ENCODE data around the gene ORC3.
"Not testable (repeated sequence)": the region's sequence is repeated elsewhere in the genome, so short reads cannot be mapped to it uniquely, and the experiment has no call there.

The ORC3 gene

DNA sequence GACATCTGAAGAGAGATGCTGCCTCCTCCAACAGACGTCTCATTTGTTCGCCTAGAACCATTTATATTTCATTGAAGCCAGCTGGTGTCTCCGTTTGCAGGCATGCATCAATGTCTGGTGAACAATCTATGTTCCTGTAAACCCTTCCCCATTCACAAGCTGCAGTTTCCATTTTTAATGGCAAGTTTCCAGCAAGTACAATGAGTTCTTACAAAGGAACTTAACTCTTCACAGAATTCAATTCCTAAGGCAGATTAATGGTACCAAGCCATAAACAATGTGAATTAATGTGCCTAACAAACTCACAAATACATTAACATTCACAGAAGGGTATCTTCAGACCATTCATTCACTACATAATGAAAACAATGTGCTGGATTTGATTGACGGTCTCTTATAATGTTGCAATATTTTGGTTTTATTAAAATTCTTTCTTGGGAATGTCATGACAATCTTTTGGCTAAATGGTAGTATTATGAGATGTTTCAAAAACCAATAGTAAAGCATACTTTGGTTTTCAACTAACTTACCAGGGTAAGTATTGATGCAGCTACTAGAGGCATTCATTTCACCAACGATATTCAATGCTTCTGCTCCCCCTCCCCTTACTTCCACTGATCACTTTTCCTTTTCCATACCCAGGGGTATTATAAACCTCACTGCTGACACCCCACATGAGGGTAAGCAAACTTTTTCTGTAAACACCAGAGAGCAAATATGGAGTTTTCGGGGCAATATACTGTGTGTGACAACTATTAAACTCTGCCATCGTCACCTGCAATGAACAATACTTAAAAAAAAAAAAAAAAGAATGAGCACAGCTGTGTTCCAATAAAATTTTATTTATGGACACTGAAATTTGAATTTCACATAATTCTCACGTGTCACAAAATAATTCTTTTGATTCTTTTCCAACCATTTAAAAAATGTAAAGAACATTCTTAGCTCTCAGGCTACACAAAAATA lies 107.9 kb downstream of the ORC3 start:
- no peak for DNase-seq (ENCODE audit: low read depth)

GRCh38 chr6:87698547-87699006 lies 108.6 kb downstream of the ORC3 start:
- DNase-seq (ENCODE audit: low read depth), result no peak

GRCh38 chr6:87699576-87699975 lies 109.6 kb downstream of the ORC3 start:
- DNase-seq (ENCODE audit: low read depth), result no peak

- DNase-seq (ENCODE audit: low read depth), result no peak
Measured at GRCh38 chr6:87700397-87701343, 110.7 kb downstream of the ORC3 start.

DNA sequence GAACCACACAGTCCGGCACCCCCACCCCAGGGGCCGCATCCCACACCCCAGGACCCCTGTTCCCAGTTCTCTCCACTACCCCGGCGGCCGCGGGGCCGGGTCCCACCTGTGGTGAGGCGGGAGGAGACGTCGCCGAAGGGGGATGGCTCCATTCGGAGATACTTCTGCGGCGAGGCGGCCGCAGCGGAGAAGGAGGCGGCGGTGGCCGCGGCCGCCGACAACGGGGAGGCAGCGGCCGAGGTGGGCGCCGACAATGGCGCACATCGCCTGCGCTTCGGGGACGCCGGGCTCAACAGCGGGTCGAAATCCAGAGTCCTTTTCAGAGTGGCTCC lies 111.4 kb downstream of the ORC3 start:
- no peak for DNase-seq (ENCODE audit: low read depth)

DNA sequence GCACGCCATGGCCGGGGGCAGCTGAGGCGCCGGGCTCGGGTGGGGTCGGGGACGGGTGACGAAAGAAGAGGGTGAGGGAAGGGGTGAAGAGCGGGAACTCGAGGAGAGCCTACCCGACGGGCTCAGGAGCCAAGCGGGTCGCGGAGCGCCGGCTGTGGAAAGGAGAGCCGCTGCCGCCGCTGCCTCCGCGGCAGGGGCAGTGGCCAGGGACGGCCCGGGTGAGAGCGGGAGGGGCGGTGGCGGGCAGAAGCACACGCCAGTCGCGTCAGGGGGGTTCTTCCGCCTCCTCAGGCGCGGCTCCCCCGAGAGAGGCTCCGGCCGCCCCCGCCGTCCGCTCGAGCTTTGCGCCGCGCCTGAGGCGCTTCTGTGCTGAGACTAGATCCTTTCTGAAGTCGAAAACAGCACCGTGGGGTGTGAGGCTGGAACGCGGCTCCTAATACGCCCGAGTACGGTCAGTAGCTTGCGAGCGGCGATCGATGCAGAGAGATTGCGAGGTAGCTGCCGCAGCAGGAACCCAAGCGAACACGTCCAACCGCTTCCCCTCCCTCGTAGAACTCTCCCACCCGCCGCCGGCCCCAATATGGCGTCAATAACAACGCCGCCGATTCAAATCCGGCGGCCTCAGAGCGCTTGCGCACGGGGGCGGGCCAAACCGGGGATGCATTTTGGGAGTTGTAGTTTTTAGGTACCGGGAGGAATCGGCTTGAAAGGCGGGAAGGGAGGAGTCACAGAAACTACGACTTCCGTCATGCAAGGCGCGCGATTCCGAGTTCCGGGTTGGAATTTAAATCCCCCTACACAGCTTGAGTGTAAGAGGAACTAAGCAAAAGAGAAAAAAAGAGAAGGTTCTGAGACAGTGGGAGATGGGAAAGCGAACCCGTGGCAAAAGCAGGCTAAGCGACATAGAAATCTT lies 112.0 kb downstream of the ORC3 start, which contains the start of gene AKIRIN2:
Gene AKIRIN2, minus strand, starts transcription at position 558 of the 913 bp plus-strand sequence. Its CDS starts 549 bp downstream, at position 9.
- DNase-seq (ENCODE audit: low read depth), result peak; percentile 95

DNA sequence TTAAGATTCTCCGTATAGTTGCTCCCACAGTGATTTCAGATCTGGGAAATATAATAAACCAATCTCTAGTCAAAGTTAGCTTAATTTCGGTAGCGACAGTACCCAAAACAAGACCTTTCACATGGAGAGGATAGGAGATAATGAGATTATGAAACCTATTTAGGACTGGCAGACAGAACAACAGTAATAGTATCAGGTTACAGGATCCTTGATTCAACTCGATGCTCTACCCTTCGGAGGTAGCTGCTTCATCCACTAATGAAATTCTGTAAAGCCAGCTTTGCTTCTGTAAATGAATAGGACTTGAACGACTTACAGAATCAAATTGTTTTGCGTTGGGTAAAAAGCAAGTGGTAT lies 112.6 kb downstream of the ORC3 start:
- DNase-seq (ENCODE audit: low read depth), result no peak

DNA sequence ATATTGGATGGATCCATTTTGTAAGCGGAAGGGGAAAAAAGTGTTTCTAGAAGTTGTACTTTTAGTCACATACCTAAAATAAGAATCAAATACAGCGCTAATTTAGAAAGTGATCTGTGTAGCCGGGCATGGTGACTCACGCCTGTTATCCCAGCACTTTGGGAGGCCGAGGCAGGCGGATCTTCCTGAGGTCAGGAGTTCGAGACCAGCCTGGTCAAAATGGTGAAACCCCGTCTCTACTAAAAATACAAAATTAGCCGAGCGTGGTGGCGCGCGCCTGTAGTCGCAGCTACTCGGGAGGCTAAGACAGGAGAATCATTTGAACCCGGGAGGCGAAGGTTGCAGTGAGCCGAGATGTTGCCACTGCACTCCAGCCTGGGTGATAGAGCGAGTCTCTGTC lies 113.1 kb downstream of the ORC3 start:
- DNase-seq (ENCODE audit: low read depth), result not testable (repeated sequence)

DNA sequence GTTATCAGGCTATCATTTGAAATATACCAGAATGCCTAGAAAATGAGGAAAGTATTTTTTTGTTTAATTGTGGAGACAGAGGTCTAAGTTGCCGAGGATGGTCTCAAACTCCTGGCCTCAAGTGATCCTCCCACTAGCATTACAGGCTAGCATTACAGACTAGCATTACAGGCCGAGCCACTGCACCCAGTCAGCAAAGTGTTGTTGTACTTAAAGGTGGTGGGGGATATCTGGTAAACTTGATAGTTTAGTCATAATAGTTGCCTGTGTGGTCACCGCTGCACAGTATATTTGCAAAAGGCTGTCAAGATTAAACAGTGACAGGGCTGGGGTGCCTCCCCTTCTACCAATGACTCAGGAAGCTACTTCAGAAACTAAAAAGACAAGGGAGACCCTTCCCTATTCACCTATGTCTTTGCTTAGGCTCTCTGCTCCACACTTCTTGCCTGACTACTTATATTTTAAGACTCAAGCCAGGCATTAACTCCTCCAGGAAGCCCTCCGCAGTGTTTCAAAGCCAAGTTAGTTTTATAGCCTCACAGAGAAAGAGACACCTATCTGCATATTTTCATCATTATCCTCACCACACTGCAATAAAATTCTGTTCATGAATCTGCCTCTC lies 115.2 kb downstream of the ORC3 start:
- DNase-seq (ENCODE audit: low read depth), result no peak

DNA sequence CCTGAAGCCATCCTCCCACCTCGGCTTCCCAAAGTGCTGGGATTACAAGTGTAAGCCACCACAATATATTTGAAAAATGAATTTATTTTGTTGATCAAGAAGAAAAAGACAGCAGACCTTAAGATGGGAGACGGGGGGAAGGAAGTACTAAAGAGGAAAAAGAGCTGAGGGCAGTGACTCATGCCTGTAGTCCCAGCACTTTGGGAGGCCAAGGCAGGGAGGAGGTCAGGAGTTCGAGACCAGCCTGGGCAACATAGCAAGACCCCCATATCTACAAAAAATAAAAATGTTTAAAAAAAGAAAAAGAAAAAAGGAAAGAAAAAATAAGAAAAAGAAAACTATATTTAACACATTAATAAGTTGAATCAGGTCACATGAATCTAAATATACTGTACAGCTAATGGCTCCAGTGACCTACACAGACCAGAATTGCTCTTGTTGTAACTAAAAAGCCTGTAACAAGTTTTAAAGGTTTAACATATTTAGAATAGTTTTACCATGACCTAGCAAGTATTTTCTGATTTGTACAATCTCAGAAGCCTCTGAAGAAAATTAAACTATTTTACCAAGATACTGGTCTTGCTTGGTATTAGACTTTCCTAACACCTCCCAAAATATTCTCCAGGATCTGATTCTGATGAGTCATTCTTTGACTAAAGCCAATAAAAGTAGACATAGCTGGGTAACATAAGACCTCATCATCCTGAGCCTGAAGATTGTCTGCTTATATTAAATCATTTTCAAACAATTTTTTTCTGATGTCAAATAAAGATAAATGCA lies 116.4 kb downstream of the ORC3 start:
- no peak for DNase-seq (ENCODE audit: low read depth)

GRCh38 chr6:87708581-87709427 lies 118.9 kb downstream of the ORC3 start:
- DNase-seq (ENCODE audit: low read depth), result not testable (repeated sequence)

DNA sequence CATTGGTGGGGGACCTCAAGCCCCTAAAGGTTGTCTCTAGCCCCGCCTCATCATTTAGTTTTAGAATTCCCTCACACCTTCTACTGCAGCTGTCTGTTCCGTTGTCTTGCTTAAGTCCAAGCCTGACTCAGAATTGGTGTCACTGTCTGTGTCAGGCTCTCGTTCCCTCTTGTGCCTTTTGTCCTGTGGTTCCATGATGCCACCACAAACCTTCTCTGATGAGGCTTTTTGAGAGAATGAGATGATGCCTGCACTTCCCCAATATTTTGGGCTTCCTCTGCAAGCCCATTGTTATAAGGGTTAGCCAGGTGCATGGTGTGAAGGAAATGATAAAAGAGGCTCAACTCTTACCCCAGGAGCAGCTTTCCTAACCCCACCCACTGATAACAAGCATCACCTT lies 120.2 kb downstream of the ORC3 start:
- DNase-seq (ENCODE audit: low read depth), result no peak

GRCh38 chr6:87712713-87713112 lies 122.8 kb downstream of the ORC3 start:
- DNase-seq (ENCODE audit: low read depth), result not testable (repeated sequence)

DNA sequence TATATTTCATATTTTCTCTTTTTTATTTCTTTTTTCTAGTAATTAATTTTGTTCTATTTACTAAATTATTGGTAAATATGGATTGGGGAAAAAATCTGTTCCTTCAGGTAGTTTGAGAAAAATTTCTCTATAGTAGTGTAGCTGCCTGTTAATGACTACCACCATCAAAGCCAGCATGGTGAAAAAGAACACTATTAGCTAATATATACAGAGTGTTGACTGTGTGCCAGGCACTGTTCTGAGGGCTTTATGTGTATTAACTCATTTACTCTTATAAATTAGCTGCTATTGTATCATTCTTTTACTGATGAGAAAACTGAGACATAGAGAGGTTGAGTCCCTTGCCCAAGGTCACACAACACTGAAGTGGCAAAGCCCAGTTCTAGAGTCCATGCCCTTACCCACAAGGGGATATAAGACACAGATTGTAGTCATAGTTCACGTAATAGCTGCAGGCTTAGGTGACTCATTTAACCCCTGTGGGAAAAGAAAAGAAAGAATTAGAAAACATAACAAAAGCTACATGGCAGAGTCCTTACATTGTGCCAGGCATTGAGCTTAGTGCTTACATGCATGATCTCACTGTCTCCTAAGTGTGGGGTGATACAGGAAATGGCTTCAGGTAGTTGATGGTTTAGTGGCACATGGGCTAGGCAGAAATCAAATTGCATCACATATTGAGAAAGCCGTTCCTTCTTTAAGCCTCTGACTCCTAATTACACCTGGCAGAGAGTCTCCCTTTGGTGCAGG lies 124.3 kb downstream of the ORC3 start:
- DNase-seq (ENCODE audit: low read depth), result no peak
